Osteocyte (in vitro differentiated cells): ENCODE data around the gene P2RX5. TPM values are rescaled to one million over a fixed set of nuclear protein-coding genes. Genes with fewer than 3 reads are reported as not detected.
A peak's percentile ranks its signal among the peaks of the same experiment; 100 is the strongest.

Experiments used
- DNase-seq: peaks from one replicate; pipeline ENCODE4 v3.0.0; 2021; ENCODE audit warnings: mixed read lengths; ENCODE audit not compliant: unreplicated experiment; ENCODE audit errors: extremely low spot score
- H3K27ac Mint-ChIP-seq: one replicate; pipeline ENCODE4 v1.8.0; 2021; ENCODE audit warnings: mild to moderate bottlenecking, mixed read lengths; ENCODE audit not compliant: unreplicated experiment
- H3K27me3 Mint-ChIP-seq: one replicate; pipeline ENCODE4 v1.8.0; 2021; ENCODE audit warnings: mixed read lengths; ENCODE audit not compliant: unreplicated experiment
- H3K36me3 Mint-ChIP-seq: one replicate; pipeline ENCODE4 v1.8.0; 2021; ENCODE audit warnings: mixed read lengths; ENCODE audit not compliant: unreplicated experiment
- H3K4me1 Mint-ChIP-seq: one replicate; pipeline ENCODE4 v1.8.0; 2021; ENCODE audit warnings: mixed read lengths; ENCODE audit not compliant: unreplicated experiment
- H3K4me3 Mint-ChIP-seq: one replicate; pipeline ENCODE4 v1.8.0; 2021; ENCODE audit warnings: mild to moderate bottlenecking, moderate library complexity, mixed read lengths; ENCODE audit not compliant: unreplicated experiment
- H3K9me3 Mint-ChIP-seq: one replicate; pipeline ENCODE4 v1.8.0; 2021; ENCODE audit warnings: mixed read lengths; ENCODE audit not compliant: unreplicated experiment
- CTCF ChIP-seq: fragments of 200-600 bp; sonication (generic); IDR thresholded peaks from 2 replicates; pipeline ENCODE4 v1.5.0; 2021; ENCODE audit warnings: antibody characterized with exemption, mild to moderate bottlenecking, moderate library complexity
- long read RNA-seq: library from polyadenylated mRNA; unstranded; transcript quantifications from one replicate; pipeline ENCODE4 v2.0.0, GENCODE V29; 2021
- total RNA-seq: library from RNA; stranded (reverse); gene quantifications from 2 replicates; pipeline ENCODE4 v1.2.1, GENCODE V29; 2021

The P2RX5 gene
- total RNA-seq = 0.34 and 0.43 TPM in 2 replicates
- long read RNA-seq = 0 reads

GRCh38 chr17:3695723-3696411 is at the start of gene P2RX5:
TSS of gene P2RX5 (minus strand) at chr17:3696155. CDS start at chr17:3696005, 150 bp downstream.
- DNase-seq = no peak
- peaks cover 29% of the 10 kb centered on the region for H3K27me3 Mint-ChIP-seq
- H3K27ac Mint-ChIP-seq = no peak within 1 kb of the TSS
- peaks cover 5% of the 10 kb centered on the region for H3K9me3 Mint-ChIP-seq
- no peaks in the 10 kb centered on the region for H3K36me3 Mint-ChIP-seq
- peaks cover 8% of the 10 kb centered on the region for H3K4me1 Mint-ChIP-seq
- peak within 1 kb of the TSS; percentile 77 for H3K4me3 Mint-ChIP-seq
- TF ChIP-seq CTCF = no peak

- H3K4me1 Mint-ChIP-seq = no peaks in the 10 kb centered on the region
- H3K36me3 Mint-ChIP-seq = no peaks in the 10 kb centered on the region
- H3K9me3 Mint-ChIP-seq = no peaks in the 10 kb centered on the region
- no peak overlapping the region for H3K4me3 Mint-ChIP-seq
- peaks cover 13% of the 10 kb centered on the region for H3K27me3 Mint-ChIP-seq
- no peak overlapping the region for H3K27ac Mint-ChIP-seq
- TF ChIP-seq CTCF = no peak
- DNase-seq = no peak
Measured at GRCh38 chr17:3745071-3745470, 49.1 kb upstream of the P2RX5 start.

- TF ChIP-seq CTCF = no peak
- no peaks in the 10 kb centered on the region for H3K9me3 Mint-ChIP-seq
- peaks cover 13% of the 10 kb centered on the region for H3K27me3 Mint-ChIP-seq
- no peaks in the 10 kb centered on the region for H3K36me3 Mint-ChIP-seq
- H3K27ac Mint-ChIP-seq = no peak overlapping the region
- no peak overlapping the region for H3K4me3 Mint-ChIP-seq
- H3K4me1 Mint-ChIP-seq = no peaks in the 10 kb centered on the region
- no peak for DNase-seq
Measured at GRCh38 chr17:3744014-3744413, 48.1 kb upstream of the P2RX5 start.

GRCh38 chr17:3740611-3741073 is 44.7 kb upstream of the P2RX5 start:
- no peak overlapping the region for H3K27ac Mint-ChIP-seq
- TF ChIP-seq CTCF = no peak
- H3K9me3 Mint-ChIP-seq = no peaks in the 10 kb centered on the region
- H3K36me3 Mint-ChIP-seq = no peaks in the 10 kb centered on the region
- no peak overlapping the region for H3K4me3 Mint-ChIP-seq
- DNase-seq = no peak
- peaks cover 4% of the 10 kb centered on the region for H3K27me3 Mint-ChIP-seq
- peaks cover 7% of the 10 kb centered on the region for H3K4me1 Mint-ChIP-seq

- Mint-ChIP-seq H3K36me3 (no peaks in the 10 kb centered on the region), H3K27me3 (peaks cover 4% of the 10 kb centered on the region), H3K27ac (no peak overlapping the region), H3K9me3 (no peaks in the 10 kb centered on the region), H3K4me3 (no peak overlapping the region), H3K4me1 (peaks cover 7% of the 10 kb centered on the region)
- no peak for TF ChIP-seq CTCF
- DNase-seq = no peak
Measured at GRCh38 chr17:3739422-3740124, 43.6 kb upstream of the P2RX5 start.
